Thyroid gland (tissue), 4 donors: ENCODE measurements around the gene MARCHF11.

Experiments
- CTCF ChIP-seq, 6 experiments: fragments of 200-600 bp in 3 of 6; fragments of 450-650 bp in 3 of 6; sonication (generic) in 3 of 6; IDR thresholded peaks; one replicate each; pipeline ENCODE4 v1.5.1; 2016 to 2019; ENCODE audit warnings: antibody characterized with exemption in 6 of 6, mild to moderate bottlenecking in 2 of 6, inconsistent platforms in 1 of 6, moderate library complexity in 1 of 6
- POLR2A ChIP-seq, 2 donors: fragments of 450-650 bp; IDR thresholded peaks; one replicate each; pipeline ENCODE4 v1.6.1; 2017; ENCODE audit warnings: antibody characterized with exemption in 2 of 2, mild to moderate bottlenecking in 2 of 2, moderate library complexity in 1 of 2

- no peak for TF ChIP-seq POLR2A (IDR thresholded peaks at IDR 0.05)
- TF ChIP-seq CTCF (IDR thresholded peaks at IDR 0.05), result no peak
These were observed at the start of gene MARCHF11 for GRCh38 chr5:16179511-16179935.
